BE2C (cell line): ENCODE data around the gene PRKG1.

Experiments
- DNase-seq: peaks from one replicate; pipeline ENCODE4 v3.0.0-alpha.2; 2020
- H3K27me3 ChIP-seq: fragments of 250-450 bp; sonication (Bioruptor Pico); 2 replicates; pipeline ENCODE4 v1.5.1; 2020; ENCODE audit warnings: mild to moderate bottlenecking
- H3K36me3 ChIP-seq: fragments of 250-450 bp; sonication (Bioruptor Pico); 2 replicates; pipeline ENCODE4 v1.5.1; 2020; ENCODE audit warnings: mild to moderate bottlenecking
- H3K4me1 ChIP-seq: fragments of 250-450 bp; sonication (Bioruptor Pico); 2 replicates; pipeline ENCODE4 v1.5.1; 2020
- H3K4me3 ChIP-seq: 2 replicates; pipeline ENCODE4 v1.5.1; 2011; ENCODE audit warnings: low read depth, low read length
- H3K9me3 ChIP-seq: fragments of 250-450 bp; sonication (Bioruptor Pico); 2 replicates; pipeline ENCODE4 v1.5.1; 2020
- CTCF ChIP-seq: IDR thresholded peaks from 2 replicates; pipeline ENCODE4 v1.5.1; 2012; ENCODE audit warnings: mild to moderate bottlenecking, low read depth, low read length

Gene PRKG1

GRCh38 chr10:52170776-52171175 lies 1096.5 kb downstream of the PRKG1 start:
- no peak for DNase-seq

GRCh38 chr10:52172581-52172980 lies 1098.3 kb downstream of the PRKG1 start:
- Histone ChIP-seq H3K9me3 (no peaks in the 10 kb centered on the region), H3K27me3 (no peaks in the 10 kb centered on the region), H3K36me3 (no peaks in the 10 kb centered on the region), H3K4me1 (no peaks in the 10 kb centered on the region), H3K4me3 (no peak overlapping the region)
- DNase-seq, result no peak
- TF ChIP-seq CTCF, result no peak

More at GRCh38 chr10:52170776-52171175, 1096.5 kb downstream of the PRKG1 start:
- H3K36me3 ChIP-seq, result no peaks in the 10 kb centered on the region
- H3K27me3 ChIP-seq, result no peaks in the 10 kb centered on the region
- H3K4me3 ChIP-seq, result no peak overlapping the region
- TF ChIP-seq CTCF, result no peak
- no peaks in the 10 kb centered on the region for H3K9me3 ChIP-seq
- no peaks in the 10 kb centered on the region for H3K4me1 ChIP-seq

GRCh38 chr10:52185256-52185655 lies 1111.0 kb downstream of the PRKG1 start:
- DNase-seq, result no peak
- Histone ChIP-seq H3K27me3 (no peaks in the 10 kb centered on the region), H3K9me3 (no peaks in the 10 kb centered on the region), H3K36me3 (no peaks in the 10 kb centered on the region), H3K4me3 (no peak overlapping the region), H3K4me1 (no peaks in the 10 kb centered on the region)
- TF ChIP-seq CTCF, result no peak

GRCh38 chr10:52187521-52188258 lies 1113.4 kb downstream of the PRKG1 start:
- no peaks in the 10 kb centered on the region for H3K27me3 ChIP-seq
- no peaks in the 10 kb centered on the region for H3K36me3 ChIP-seq
- H3K4me3 ChIP-seq, result no peak overlapping the region
- no peak for TF ChIP-seq CTCF
- no peaks in the 10 kb centered on the region for H3K9me3 ChIP-seq
- DNase-seq, result no peak
- no peaks in the 10 kb centered on the region for H3K4me1 ChIP-seq

- TF ChIP-seq CTCF, result no peak
- Histone ChIP-seq H3K4me1 (no peaks in the 10 kb centered on the region), H3K27me3 (no peaks in the 10 kb centered on the region), H3K9me3 (no peaks in the 10 kb centered on the region), H3K36me3 (no peaks in the 10 kb centered on the region), H3K4me3 (no peak overlapping the region)
- DNase-seq, result no peak
Measured at GRCh38 chr10:52191049-52191448, 1116.8 kb downstream of the PRKG1 start.

- H3K4me3 ChIP-seq, result no peak overlapping the region
- no peaks in the 10 kb centered on the region for H3K27me3 ChIP-seq
- H3K36me3 ChIP-seq, result no peaks in the 10 kb centered on the region
- DNase-seq, result no peak
- no peaks in the 10 kb centered on the region for H3K4me1 ChIP-seq
- no peaks in the 10 kb centered on the region for H3K9me3 ChIP-seq
- no peak for TF ChIP-seq CTCF
Measured at GRCh38 chr10:52194191-52194590, 1119.9 kb downstream of the PRKG1 start.
